Stimulated activated CD8-positive, alpha-beta memory T cell treated with anti-CD3 and anti-CD28 coated beads, Interleukin-4, amount 100 ng/mL, for 48 hours (primary cell): ENCODE measurements around the gene ME2.
"Not testable (repeated sequence)": the region's sequence is repeated elsewhere in the genome, so short reads cannot be mapped to it uniquely, and the experiment has no call there.

Experiments
- DNase-seq: peaks from one replicate; pipeline ENCODE4 v3.0.0-alpha.2; 2020

Gene ME2

DNA sequence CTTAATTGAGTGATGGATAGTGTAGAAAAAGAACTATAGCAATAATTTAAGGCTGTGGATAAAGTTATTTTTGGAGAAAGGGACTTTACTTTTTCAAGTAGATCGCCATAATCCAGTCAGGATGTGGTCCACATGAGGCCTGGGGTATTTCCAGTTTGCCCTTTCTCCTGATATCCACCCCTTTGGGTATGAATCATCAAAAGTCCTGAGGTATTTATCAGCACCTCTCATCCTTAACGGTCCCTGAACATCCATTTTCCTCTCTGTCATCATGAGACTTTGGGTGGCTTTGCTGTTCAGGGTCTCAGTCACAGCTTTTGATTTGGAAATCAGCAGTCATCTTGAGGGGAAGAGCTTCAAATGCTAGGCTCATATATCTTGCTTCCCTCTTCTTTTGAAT, 49.6 kb downstream of the ME2 start:
- DNase-seq: no peak

DNA sequence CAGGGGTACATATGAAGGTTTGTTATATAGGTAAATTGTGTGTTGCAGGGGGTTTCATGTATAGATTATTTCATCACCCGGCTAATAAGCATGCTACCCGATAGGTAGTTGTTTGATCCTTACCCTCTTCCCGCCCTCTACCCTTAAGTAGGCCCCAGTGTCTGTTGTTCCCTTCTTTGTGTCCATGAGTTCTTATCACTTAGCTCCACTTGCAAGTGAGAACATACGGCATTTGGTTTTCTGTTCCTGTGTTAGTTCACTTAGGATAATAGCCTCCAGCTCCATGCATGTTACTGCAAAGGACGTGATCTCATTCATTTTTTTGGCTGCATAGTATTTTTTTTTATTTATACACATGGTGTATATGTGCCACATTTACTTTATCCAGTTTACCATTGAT, 54.8 kb downstream of the ME2 start:
- no peak for DNase-seq

DNA sequence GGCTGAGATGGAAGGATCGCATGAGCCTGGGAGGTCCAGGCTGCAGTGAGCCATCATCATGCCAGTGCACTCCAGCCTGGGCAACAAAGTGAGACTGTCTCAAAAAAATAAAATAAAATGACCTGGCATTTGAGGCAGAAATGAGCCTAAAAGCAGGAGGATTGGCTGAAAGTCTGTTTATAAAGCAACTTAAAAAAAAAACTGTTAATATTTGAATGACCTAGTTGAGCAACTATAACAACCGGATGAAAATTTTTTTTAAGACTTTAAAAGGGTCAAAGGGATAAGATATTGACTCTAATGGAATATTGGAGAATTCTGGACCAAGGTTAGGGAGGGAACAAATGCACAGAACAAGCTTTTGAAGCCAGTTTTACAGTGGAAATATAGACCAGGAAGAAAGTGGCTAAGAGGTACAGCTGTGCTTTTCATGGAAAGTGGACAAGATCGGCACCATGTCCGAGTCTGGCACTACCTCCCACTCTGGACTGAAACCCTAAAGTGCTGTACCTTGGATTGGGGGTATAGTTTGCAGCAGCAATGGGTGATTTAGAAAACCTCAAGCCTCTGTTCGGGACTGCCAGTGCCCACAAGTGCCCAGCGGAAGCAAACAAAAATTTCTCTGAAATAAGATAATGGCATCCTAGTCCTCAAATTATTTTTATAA, 55.8 kb downstream of the ME2 start:
- DNase-seq: no peak

DNA sequence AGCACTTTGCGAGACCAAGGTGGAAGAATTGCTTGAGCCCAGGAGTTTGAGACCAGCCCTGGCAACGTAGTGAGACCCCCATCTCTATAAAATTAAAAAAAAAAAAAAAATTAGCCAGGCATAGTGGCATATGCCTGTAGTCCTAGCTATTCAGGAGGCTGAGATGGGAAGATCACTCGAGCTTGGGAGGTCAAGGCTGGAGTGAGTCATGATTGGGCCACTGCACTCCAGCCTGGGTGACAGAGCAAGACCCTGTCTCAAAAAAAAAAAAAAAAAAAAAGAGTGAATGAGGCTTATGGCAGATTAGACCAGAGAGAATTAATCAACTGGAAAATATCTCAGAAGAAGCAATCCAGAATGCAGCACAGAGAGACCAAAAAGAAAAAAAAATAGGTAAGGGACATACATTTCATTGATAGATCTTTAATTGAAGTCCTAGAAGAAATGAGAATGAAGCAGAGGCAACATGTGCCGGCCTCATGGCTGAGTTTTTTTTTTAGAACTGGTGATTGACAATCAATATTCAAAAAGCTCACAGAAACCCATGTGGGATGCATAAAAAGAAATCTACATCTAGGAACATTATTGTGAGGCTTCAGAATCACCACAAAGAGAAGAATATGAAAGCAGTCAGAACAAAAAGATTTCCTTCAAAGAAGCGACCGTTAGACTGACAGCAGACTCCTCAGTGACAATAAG, 56.7 kb downstream of the ME2 start:
- no peak for DNase-seq

DNA sequence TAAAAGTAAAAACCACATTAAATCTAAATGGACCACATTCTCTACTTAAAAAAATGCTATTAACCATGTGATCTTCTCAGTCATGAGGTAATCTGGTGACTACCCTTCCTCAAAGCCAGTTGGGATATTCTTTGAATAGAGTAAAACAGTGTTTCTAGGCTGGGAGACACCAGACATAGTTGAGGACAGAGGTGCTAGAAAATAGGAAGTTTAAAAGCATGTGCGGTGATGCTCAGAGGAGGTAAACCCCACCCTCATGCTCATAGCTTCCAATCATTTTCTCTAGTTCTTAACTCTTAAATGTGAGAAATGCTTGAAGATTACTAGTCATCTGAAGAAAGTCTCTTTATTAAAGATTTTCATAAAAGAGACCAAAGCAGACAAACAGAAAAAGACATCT, 58.3 kb downstream of the ME2 start:
- no peak for DNase-seq

DNA sequence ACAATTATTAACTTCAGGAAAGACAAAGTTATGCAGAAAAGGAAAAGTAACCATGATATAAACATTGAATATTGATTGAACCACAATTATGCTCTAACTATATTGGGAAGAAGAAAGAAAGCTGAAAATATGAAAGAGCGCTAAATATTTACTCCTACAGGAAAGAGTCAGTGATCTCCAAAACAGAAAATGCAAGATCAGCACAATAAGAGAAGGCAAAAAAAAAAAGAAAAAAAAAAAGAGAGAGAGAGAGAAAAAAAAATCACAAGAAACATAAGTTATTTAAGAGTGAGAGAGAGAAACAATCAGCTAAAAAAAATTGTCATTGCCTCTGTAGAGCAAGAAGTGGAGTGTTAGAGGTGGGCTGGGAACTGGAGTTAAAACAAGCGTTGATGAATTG, 60.0 kb downstream of the ME2 start:
- DNase-seq: no peak

DNA sequence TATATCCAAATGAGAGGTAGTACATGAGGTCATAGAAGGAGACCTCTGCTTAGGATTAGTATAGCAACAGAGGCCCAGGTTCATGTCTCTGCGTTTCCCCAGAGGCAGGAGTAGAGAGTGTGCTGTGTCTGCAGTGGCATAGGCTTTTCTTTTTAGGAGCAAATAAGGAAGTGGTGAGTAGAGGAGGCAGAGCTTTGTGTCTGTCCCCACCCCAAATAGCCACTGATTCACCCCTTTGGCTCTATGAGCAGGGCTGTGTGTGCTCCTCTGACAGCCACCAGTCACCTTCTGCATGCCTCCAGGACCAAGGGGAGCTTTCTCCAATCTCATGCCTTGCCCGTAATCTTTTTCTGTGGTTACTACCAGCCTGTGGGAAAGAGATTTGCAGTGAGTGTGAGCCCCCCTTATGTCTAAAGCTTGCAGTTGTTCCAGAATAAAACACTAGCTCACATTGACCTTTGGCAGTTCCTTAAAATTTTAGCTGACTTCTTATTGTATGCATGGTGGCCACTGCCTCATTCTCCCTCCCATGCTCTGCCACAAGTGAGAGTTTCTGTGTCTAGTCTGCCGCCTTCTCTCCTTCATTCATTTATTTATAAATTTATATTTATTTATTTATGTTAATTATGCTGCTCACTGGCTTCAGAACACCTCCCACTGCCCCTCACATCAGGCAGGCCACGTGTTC, 65.5 kb downstream of the ME2 start:
- no peak for DNase-seq

DNA sequence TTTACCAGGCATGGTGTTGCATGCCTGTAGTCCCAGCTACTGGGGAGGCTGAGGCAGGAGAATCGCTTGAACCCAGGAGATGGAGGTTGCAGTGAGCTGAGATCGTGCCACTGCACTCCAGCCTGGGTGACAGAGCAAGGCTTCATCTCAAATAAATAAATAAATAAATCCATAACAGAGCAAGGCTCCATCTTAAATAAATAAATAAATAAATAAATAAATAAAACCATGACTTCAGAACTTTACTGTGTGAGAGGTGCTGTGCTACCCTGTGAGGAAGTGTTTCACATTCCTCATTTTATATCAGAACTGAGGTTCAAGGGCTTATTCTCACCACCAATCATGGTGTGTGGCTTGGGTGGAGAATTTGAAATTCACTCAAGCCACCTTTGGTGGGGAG, 67.0 kb downstream of the ME2 start:
- DNase-seq: not testable (repeated sequence)

DNA sequence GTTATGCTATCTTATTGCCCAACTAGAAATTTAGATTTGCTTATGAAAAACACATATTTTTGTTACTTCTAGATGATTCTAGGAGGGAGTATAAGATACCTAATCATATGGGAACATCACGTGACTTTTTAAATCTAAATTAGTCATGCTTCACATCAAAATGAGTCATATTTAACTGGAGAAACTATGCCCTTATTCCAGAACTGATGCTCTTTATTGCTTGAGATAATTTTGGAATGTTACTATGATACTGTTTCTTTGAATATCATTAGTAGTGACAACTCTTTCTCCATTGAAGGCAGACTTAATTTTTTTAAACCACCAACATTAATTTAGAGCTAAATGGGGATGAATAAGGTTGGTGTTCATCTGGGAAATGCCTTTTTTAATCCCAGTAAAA, 69.0 kb downstream of the ME2 start:
- no peak for DNase-seq

DNA sequence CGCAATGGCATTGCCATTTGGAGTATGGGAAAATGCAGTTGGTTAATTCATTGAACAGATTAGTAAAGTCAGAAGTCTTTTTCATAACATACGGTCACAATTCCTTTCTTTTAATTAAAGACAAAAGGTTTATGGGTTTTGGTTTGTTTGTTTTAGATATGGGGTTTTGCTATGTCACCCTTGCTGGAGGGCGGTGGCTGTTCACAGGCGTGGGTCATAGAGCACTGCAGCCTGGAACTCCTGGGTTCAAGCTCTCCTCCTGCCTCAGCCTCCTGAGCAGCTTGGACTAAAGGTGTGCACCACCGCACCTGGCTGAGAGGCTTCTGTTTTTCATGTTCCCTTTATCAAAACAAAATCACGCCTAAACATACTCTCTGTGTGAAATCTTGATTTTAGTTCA, 70.3 kb downstream of the ME2 start:
- no peak for DNase-seq

DNA sequence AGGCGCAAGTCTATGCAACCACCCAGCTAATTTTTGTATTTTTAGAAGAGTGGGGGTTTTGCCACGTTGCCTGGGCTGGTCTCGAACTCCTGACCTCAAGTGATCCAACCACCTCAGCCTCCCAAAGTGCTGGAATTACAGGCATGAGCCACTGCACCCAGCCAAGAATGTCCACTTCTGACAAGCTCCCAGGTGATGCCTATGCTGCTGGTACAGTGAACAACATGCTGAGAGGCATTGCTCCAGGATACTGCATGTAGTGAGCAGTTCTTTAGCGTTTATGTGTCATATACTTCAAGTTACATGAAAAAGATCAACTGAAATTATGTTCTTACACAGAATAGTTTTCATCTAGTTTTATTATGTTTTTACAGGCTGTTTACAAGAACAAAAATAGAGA, 71.7 kb downstream of the ME2 start:
- DNase-seq: no peak

DNA sequence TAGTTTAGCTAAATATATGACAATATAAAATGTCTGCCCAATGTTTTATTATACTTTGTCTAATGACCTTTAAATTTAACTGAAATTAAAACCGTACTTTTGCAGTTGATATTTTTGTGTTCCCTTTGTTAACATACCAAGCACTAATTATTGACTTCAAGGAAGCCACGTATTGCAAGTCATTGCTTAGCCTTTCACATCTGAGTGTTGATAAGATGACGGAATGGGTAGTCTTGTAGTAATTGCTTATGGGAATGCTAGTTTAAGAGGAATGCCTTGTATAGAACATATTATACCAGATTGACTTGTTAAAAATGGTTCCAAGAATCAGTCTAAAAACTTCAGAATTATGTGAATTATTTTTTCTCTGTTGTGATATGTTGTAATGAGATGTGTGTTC, 74.9 kb downstream of the ME2 start:
- DNase-seq: no peak

DNA sequence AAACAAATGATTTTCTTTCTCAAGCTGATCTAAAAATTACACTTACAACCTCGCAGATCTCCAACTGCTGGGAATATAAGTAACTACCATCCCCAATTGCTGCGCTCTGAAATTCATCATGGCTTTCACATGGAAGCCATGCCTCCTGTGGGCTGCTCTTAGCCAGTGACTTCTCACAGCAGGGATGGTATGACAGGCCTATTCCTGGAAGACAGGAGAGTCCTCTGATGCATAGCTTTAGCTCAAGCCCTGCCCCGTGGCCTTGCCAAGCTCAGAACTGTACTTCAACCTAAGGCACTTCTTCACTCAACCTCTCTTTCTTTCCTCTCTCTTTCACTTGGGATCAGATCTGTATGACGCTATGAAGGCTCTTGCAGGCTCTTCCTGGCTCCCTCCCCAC, 76.3 kb downstream of the ME2 start:
- no peak for DNase-seq

DNA sequence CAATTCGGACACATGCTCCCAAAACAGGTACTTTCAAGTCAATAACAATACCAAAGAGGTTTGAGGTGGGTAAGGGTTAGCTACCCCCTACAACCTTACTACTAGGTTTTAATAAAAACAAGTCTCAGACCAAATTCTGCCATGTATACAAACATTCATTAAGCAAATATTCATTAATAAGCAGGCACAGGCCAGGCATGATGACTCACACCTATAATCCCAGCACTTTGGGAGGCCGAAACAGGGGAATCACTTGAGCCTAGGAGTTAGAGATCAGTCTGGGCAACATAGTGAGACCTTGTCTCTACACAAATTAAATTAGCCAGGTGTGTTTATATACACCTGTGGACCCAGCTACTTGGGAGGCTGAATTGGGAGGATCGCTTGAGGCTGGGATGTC, 77.2 kb downstream of the ME2 start:
- DNase-seq: no peak

DNA sequence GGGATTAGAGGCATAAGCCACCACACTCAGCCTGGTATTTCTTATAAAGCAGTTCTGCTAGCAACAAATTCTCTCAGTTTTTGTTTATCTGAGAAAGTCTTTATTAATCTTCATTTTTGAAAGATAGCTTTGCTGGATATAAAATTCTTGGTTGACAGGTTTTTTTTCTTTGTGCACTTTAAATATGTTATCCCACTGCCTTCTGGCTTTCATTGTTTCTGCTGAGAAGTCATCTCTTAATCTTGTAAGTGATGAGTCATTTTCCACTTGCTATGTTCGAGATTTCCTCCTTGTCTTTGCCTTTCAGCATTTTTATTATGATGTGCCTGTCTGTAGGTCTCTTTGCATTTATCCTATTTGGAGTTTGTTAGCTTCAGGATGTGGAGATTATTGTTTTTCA, 83.1 kb downstream of the ME2 start:
- DNase-seq: no peak

DNA sequence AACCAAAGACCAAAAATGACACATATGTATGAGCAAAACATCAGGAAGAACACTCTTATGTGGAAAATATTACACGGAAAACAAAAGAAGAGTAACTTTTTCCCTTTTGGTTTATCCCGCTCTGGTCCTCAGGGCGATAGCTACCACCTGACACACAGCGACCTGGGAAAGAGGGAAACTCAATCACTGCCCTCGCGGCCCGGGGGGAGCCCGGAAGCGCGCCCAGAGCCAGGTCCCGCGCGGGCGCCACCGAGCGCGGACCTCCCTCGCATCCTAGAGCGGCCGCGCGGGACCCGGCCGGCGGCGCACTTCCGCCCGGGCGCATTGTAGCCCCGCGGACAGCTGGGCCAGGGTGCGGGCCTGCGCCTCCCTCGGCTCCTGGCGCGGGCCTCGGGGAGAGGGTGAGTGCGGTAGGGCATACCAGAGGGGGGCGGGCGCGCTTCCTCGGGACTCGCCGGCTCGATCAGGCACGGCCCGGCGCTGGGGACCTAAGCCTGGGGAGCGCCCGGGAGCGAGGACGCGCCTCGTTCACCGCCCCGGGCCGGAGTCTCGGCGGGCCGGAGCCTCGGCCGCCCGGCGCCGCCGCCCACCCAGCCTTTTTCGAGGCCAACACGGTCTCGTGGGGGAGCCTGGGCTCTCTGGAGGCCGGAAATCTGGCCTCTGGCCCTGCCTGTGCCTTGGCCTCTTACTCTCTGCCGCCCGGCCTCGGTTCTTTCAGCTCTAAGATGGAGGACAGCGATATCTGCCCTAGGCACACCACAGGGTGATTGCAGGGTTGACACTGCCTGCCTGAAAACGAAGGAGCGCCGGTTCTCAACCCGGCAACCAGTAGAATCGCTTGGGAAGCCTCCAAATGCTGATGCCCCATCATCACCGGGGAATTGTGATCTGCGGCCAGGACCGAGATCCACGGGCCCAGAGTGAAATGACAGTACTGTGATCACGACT, 89.1 kb downstream of the ME2 start, which contains the start of gene ELAC1:
Gene ELAC1 (plus strand): TSS at position 327 of the 948 bp plus-strand sequence. CDS start 6,365 bp downstream, outside the sequence.
- peak; percentile 73 for DNase-seq

DNA sequence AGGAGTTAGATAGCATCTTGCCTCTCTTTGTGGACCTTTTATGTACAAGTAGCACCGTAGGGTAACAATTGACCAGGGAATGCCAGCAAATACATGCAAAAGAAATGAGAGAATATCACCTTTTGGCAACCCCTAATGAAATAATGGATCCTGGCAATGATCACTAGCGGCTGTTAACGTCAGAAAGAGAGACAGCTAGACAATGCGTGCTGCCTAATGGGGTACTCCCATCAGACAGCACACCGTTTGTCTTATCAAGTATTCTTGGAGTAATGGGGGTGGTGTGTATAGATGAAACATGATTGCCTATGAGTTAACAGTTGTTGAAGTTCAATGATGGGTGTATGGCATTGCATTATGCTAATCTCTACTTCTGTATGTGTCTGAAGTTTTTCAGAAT, 90.5 kb downstream of the ME2 start:
- no peak for DNase-seq

DNA sequence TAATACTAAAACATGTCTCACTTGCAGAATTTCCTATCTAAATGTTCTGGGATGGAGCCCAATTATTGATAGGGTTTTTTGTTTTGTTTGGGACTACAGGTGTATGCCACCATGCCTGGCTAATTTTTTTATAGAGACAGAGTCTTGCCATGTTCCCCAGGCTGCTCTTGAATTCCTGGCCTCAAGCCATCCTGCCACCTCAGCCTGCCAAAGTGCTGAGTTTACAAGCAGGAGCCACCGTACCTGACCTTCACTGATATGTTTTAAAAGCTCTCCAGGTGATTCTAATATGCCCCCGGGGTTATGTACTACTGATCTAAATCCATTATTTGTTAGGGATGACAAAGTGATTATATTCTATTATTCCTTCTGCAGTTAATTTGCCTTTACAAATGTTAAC, 91.1 kb downstream of the ME2 start:
- no peak for DNase-seq

DNA sequence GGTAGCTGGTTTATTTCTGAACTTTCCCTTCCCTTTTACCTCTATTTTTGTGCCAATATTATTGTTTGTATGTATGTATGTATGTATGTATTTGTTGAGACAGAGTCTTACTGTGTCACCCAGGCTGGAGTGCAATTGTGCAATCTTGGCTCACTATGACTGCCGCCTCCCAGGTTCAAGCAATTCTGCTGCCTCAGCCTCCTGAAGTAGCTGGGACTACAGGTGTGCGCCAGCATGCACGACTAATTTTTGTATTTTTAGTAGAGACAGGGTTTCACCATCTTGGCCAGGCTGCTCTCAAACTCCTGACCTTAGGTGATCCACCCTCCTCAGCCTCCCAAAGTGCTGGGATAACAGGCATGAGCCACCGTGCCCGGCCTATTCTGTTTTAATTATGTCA, 93.5 kb downstream of the ME2 start:
- not testable (repeated sequence) for DNase-seq

DNA sequence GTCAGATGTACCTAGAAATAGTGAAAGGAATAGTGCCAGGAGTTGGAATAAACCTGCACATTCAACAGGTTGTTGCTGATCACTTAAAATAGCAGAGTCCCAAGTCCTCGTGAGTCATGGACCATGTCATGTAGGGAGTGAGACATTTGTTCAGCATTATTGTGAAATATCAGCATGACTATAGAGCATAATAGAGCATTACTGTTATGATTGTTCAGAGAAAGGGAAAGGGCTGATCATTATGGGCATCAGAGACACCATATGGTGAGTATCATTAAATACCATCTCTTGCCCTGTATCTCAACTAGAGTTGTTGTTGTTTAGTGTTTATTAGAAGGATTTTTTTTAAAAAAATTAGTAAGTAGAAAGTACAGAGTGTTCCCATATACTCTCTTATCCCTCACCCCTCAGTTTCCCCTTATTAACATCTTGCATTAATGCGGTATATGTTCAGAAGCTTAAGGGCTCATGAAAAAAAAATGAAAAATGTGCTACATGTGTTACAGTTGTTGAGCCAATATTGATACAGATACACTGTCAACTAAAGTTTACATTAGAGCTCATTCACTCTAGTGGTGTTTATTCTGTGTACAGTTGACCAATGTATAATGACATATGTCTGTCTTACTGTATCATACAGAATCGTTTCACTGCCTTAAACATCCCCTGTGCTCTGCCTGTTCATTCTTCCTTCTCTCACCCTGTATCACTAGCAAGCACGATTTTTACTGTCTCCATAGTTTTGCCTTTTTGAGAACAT, 94.6 kb downstream of the ME2 start:
- no peak for DNase-seq

DNA sequence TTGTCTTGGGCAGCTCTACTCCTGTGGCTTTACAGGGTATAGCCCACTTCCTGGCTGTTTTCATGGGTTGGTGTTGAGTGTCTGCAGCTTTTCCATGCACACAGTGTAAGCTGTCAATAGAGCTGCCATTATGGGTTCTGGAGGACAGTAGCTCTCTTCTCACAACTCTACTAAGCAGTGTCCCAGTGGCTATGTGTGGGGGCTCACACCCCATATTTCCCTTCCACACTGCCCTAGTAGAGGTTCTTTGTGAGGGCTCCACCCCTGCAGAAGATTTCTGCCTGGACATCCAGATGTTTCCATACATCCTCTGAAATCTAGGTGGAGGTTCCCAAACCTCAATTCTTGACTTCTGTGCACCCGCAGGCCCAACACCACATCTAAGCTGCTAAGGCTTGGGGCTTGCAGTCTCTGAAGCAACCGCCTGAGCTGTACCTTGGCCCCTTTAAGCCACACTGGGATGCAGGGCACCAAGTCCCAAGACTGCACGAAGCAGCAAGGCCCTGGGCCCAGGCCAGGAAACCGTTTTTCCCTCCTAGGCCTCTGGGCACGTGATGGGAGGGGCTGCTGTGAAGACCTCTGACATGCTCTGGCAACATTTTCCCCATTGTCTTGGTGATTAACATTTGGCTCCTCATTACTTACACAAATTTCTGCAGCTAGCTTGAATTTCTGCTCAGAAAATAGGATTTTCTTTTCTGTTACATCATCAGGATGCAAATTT, 98.3 kb downstream of the ME2 start:
- no peak for DNase-seq

DNA sequence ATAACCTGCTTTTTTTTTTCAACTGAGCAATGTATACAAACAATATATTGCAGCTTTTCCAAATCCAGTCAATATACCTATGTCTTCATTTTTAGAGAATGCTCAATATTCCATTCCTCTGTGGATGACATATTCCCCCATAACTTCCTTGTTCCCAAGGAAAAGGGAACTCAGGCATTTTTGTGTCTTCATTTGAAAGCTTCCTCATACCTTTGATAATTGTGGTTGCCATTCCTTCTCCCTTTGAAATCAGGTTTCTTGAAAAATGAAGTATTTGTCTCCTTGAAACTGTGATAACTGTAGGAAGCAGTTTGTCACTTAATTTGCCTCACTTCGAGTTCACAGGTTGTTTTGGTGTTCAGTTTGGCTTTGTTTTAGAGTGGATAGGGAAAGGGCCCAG, 102.5 kb downstream of the ME2 start:
- no peak for DNase-seq
